ENCODE measurements around the gene EFHC2. TPM values are rescaled to one million over a fixed set of nuclear protein-coding genes. Genes with fewer than 3 reads are reported as not detected.
A peak's percentile ranks its signal among the peaks of the same experiment; 100 is the strongest.

EFHC2 gene
- total RNA-seq, 2 donors from 2014 or later = 1.3 to 2.2 TPM

- H3K27me3 ChIP-seq (ENCODE audit: control insufficient read depth, insufficient read depth, low read length, poor library complexity, severe bottlenecking) = no peaks in the 10 kb centered on the region
- no peaks in the 10 kb centered on the region for H3K4me1 ChIP-seq (ENCODE audit: control insufficient read depth, insufficient read depth, low read length)
- H3K36me3 ChIP-seq (ENCODE audit: control insufficient read depth, insufficient read depth, low read length) = no peaks in the 10 kb centered on the region
- H3K4me3 ChIP-seq (ENCODE audit: low read length) = no peak overlapping the region
- H3K9ac ChIP-seq (ENCODE audit: extremely low read depth, low read length, poor library complexity, severe bottlenecking) = no peak overlapping the region
- H3K27ac ChIP-seq (ENCODE audit: low read depth, low read length) = no peak overlapping the region
- 95% methylated on average over 4 of the region's 5 CpGs; no CpG with 5 or more reads in 1 of the 2 experiments for WGBS, 2 experiments (ENCODE audit: insufficient coverage in 1 of 2, insufficient read length in 1 of 2)
- Mint-ChIP-seq H3K27ac (no peak overlapping the region), H3K4me3 (no peak overlapping the region), H3K4me1 (no peaks in the 10 kb centered on the region), H3K36me3 (ENCODE audit: low read depth) (no peaks in the 10 kb centered on the region), H3K27me3 (ENCODE audit: insufficient read depth) (no peaks in the 10 kb centered on the region), H3K9me3 (peaks cover 24% of the 10 kb centered on the region)
- H3K9me3 ChIP-seq (ENCODE audit: control insufficient read depth, low read length) = no peaks in the 10 kb centered on the region
- DNase-seq = no peak
- TF ChIP-seq CTCF (conservative IDR thresholded peaks at IDR 0.05) = no peak
Observed at GRCh38 chrX:44338361-44338760, 5.1 kb downstream of the EFHC2 start.

- H3K9ac ChIP-seq (ENCODE audit: extremely low read depth, low read length, poor library complexity, severe bottlenecking) = no peak overlapping the region
- peak; percentile 40 for DNase-seq
- Mint-ChIP-seq H3K9me3 (peaks cover 49% of the 10 kb centered on the region), H3K4me1 (no peaks in the 10 kb centered on the region), H3K27ac (no peak overlapping the region), H3K36me3 (ENCODE audit: low read depth) (no peaks in the 10 kb centered on the region), H3K4me3 (no peak overlapping the region), H3K27me3 (ENCODE audit: insufficient read depth) (no peaks in the 10 kb centered on the region)
- H3K4me1 ChIP-seq (ENCODE audit: control insufficient read depth, insufficient read depth, low read length) = no peaks in the 10 kb centered on the region
- no peak overlapping the region for H3K4me3 ChIP-seq (ENCODE audit: low read length)
- no peak for TF ChIP-seq CTCF (conservative IDR thresholded peaks at IDR 0.05)
- no peaks in the 10 kb centered on the region for H3K36me3 ChIP-seq (ENCODE audit: control insufficient read depth, insufficient read depth, low read length)
- no peaks in the 10 kb centered on the region for H3K9me3 ChIP-seq (ENCODE audit: control insufficient read depth, low read length)
- 0% methylated on average over 1 of the region's 1 CpG; no CpG with 5 or more reads in 1 of the 2 experiments for WGBS, 2 experiments (ENCODE audit: insufficient coverage in 1 of 2, insufficient read length in 1 of 2)
- H3K27ac ChIP-seq (ENCODE audit: low read depth, low read length) = no peak overlapping the region
- H3K27me3 ChIP-seq (ENCODE audit: control insufficient read depth, insufficient read depth, low read length, poor library complexity, severe bottlenecking) = no peaks in the 10 kb centered on the region
Observed at GRCh38 chrX:44332437-44332836, 11.0 kb downstream of the EFHC2 start.

- peaks cover 53% of the 10 kb centered on the region for H3K9me3 Mint-ChIP-seq
- Histone ChIP-seq H3K36me3 (ENCODE audit: control insufficient read depth, insufficient read depth, low read length) (no peaks in the 10 kb centered on the region), H3K4me3 (ENCODE audit: low read length) (no peak overlapping the region), H3K9ac (ENCODE audit: extremely low read depth, low read length, poor library complexity, severe bottlenecking) (no peak overlapping the region), H3K4me1 (ENCODE audit: control insufficient read depth, insufficient read depth, low read length) (no peaks in the 10 kb centered on the region), H3K27ac (ENCODE audit: low read depth, low read length) (no peak overlapping the region), H3K27me3 (ENCODE audit: control insufficient read depth, insufficient read depth, low read length, poor library complexity, severe bottlenecking) (no peaks in the 10 kb centered on the region), H3K9me3 (ENCODE audit: control insufficient read depth, low read length) (no peaks in the 10 kb centered on the region)
- H3K27me3 Mint-ChIP-seq (ENCODE audit: insufficient read depth) = no peaks in the 10 kb centered on the region
- H3K4me3 Mint-ChIP-seq = no peak overlapping the region
- no peak overlapping the region for H3K27ac Mint-ChIP-seq
- DNase-seq = no peak
- no peaks in the 10 kb centered on the region for H3K36me3 Mint-ChIP-seq (ENCODE audit: low read depth)
- no peaks in the 10 kb centered on the region for H3K4me1 Mint-ChIP-seq
- TF ChIP-seq CTCF (conservative IDR thresholded peaks at IDR 0.05) = no peak
- WGBS, 2 experiments (ENCODE audit: insufficient coverage in 1 of 2, insufficient read length in 1 of 2) = 91% methylated on average over 3 of the region's 3 CpGs; no CpG with 5 or more reads in 1 of the 2 experiments
Observed at GRCh38 chrX:44330227-44330626, 13.2 kb downstream of the EFHC2 start.

Measured in endodermal cell (in vitro differentiated cells).